ENCODE measurements around the gene CRIM1.

CRIM1 gene

GRCh38 chr2:36461039-36461681, 105.6 kb downstream of the CRIM1 start:
- TF ChIP-seq EZH2phosphoT487 (IDR thresholded peaks at IDR 0.05; ENCODE audit: borderline replicate concordance): no peak
- TF ChIP-seq, protein P1, sequence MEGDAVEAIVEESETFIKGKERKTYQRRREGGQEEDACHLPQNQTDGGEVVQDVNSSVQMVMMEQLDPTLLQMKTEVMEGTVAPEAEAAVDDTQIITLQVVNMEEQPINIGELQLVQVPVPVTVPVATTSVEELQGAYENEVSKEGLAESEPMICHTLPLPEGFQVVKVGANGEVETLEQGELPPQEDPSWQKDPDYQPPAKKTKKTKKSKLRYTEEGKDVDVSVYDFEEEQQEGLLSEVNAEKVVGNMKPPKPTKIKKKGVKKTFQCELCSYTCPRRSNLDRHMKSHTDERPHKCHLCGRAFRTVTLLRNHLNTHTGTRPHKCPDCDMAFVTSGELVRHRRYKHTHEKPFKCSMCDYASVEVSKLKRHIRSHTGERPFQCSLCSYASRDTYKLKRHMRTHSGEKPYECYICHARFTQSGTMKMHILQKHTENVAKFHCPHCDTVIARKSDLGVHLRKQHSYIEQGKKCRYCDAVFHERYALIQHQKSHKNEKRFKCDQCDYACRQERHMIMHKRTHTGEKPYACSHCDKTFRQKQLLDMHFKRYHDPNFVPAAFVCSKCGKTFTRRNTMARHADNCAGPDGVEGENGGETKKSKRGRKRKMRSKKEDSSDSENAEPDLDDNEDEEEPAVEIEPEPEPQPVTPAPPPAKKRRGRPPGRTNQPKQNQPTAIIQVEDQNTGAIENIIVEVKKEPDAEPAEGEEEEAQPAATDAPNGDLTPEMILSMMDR (conservative IDR thresholded peaks at IDR 0.05; ENCODE audit: low read length): no peak
- no peaks in the 10 kb centered on the region for H3F3A ChIP-seq (ENCODE audit: low read depth)
- no peak overlapping the region for H2AFZ ChIP-seq (ENCODE audit: low read length)
- H3K36me3 ChIP-seq (ENCODE audit: insufficient read depth, low read length): no peaks in the 10 kb centered on the region
- H3K9ac ChIP-seq (ENCODE audit: low read depth, low read length, poor library complexity, severe bottlenecking): no peak overlapping the region
- H3K4me1 ChIP-seq (ENCODE audit: insufficient read depth, low read length, poor library complexity, severe bottlenecking): peaks cover 10% of the 10 kb centered on the region
- no peak overlapping the region for H3K4me3 ChIP-seq (ENCODE audit: low read length, poor library complexity, severe bottlenecking)
- H3K9me3 ChIP-seq (ENCODE audit: insufficient read depth, low read depth, low read length): no peaks in the 10 kb centered on the region
- peak overlapping the region; percentile 16 for H3K4me2 ChIP-seq (ENCODE audit: low read depth, low read length, poor library complexity, severe bottlenecking)
- H3K9me2 ChIP-seq (replicated peaks; ENCODE audit: low read depth, low read length): no peaks in the 10 kb centered on the region
- no peaks in the 10 kb centered on the region for H3K79me2 ChIP-seq (ENCODE audit: insufficient read depth, low read length)
- H3K27me3 ChIP-seq (ENCODE audit: insufficient read depth, low read length, poor library complexity, severe bottlenecking): no peaks in the 10 kb centered on the region
- no peaks in the 10 kb centered on the region for H4K20me1 ChIP-seq (ENCODE audit: insufficient read depth, low read length, poor library complexity, severe bottlenecking)

GRCh38 chr2:36462311-36462935, 106.8 kb downstream of the CRIM1 start:
- Histone ChIP-seq H3K27me3 (ENCODE audit: insufficient read depth, low read length, poor library complexity, severe bottlenecking) (no peaks in the 10 kb centered on the region), H3K4me1 (ENCODE audit: insufficient read depth, low read length, poor library complexity, severe bottlenecking) (peaks cover 10% of the 10 kb centered on the region), H3K4me2 (ENCODE audit: low read depth, low read length, poor library complexity, severe bottlenecking) (no peak overlapping the region), H3K4me3 (ENCODE audit: low read length, poor library complexity, severe bottlenecking) (no peak overlapping the region), H3K9ac (ENCODE audit: low read depth, low read length, poor library complexity, severe bottlenecking) (no peak overlapping the region), H3K36me3 (ENCODE audit: insufficient read depth, low read length) (no peaks in the 10 kb centered on the region), H2AFZ (ENCODE audit: low read length) (no peak overlapping the region), H4K20me1 (ENCODE audit: insufficient read depth, low read length, poor library complexity, severe bottlenecking) (no peaks in the 10 kb centered on the region), H3K9me2 (replicated peaks; ENCODE audit: low read depth, low read length) (no peaks in the 10 kb centered on the region), H3K9me3 (ENCODE audit: insufficient read depth, low read depth, low read length) (no peaks in the 10 kb centered on the region), H3K79me2 (ENCODE audit: insufficient read depth, low read length) (no peaks in the 10 kb centered on the region), H3F3A (ENCODE audit: low read depth) (no peaks in the 10 kb centered on the region)
- TF ChIP-seq EZH2phosphoT487 (IDR thresholded peaks at IDR 0.05; ENCODE audit: borderline replicate concordance): no peak
- TF ChIP-seq, protein P1 (conservative IDR thresholded peaks at IDR 0.05; ENCODE audit: low read length): no peak

DNA sequence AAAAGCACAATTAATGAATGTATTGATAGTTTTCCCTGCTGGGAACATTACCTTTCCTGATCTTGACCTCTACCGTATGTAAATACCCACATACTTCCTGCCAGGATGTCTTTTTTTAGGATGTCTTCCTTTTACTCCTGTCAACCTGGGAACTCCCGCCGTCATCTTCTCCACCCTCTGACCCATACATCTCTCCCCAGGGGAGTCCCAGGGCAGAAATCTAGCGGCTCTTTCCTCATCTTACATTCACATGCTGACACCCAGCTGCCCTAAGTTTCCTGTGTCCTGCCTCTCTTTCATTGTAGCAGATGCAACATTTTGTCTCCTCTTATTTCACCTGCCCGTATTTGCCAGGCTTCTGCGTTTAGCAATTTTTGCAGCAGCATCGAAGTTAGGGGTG, 107.8 kb downstream of the CRIM1 start:
- H3K4me2 ChIP-seq (ENCODE audit: low read depth, low read length, poor library complexity, severe bottlenecking): no peak overlapping the region
- H3K27me3 ChIP-seq (ENCODE audit: insufficient read depth, low read length, poor library complexity, severe bottlenecking): no peaks in the 10 kb centered on the region
- H3K9me2 ChIP-seq (replicated peaks; ENCODE audit: low read depth, low read length): no peaks in the 10 kb centered on the region
- H3K36me3 ChIP-seq (ENCODE audit: insufficient read depth, low read length): no peaks in the 10 kb centered on the region
- H3K9ac ChIP-seq (ENCODE audit: low read depth, low read length, poor library complexity, severe bottlenecking): no peak overlapping the region
- H4K20me1 ChIP-seq (ENCODE audit: insufficient read depth, low read length, poor library complexity, severe bottlenecking): no peaks in the 10 kb centered on the region
- H3F3A ChIP-seq (ENCODE audit: low read depth): no peaks in the 10 kb centered on the region
- peaks cover 10% of the 10 kb centered on the region for H3K4me1 ChIP-seq (ENCODE audit: insufficient read depth, low read length, poor library complexity, severe bottlenecking)
- no peaks in the 10 kb centered on the region for H3K79me2 ChIP-seq (ENCODE audit: insufficient read depth, low read length)
- H3K4me3 ChIP-seq (ENCODE audit: low read length, poor library complexity, severe bottlenecking): no peak overlapping the region
- TF ChIP-seq, protein P1 (conservative IDR thresholded peaks at IDR 0.05; ENCODE audit: low read length): no peak
- no peak for TF ChIP-seq EZH2phosphoT487 (IDR thresholded peaks at IDR 0.05; ENCODE audit: borderline replicate concordance)
- no peaks in the 10 kb centered on the region for H3K9me3 ChIP-seq (ENCODE audit: insufficient read depth, low read depth, low read length)
- no peak overlapping the region for H2AFZ ChIP-seq (ENCODE audit: low read length)

Data from Loucy (cell line).